ENCODE measurements around the gene DNAJB6.

The DNAJB6 gene

DNA sequence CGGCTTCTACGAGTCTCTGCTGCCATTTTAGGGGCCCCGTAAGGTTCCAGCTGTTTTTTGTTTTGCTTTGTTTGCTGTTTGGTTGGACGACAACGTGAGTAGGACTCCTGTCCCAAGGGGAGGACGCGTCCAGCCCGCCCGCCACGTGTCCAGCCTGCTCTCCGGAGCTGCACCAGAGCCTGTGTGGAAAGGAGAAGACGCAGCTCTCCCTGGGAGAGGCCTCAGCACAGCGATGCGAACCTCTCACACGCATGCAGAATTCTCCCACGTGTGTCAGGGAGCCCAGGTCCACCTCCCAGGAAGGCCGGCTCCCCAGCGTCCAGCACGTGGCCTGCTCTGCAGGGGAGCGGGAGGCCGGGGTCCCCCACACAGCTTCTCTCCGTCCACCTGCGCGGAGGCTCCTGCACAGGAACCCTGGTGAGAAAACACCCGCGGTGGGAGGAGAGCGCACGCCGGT, 36.4 kb upstream of the DNAJB6 start:
- DNase-seq (ENCODE audit: low read depth): no peak
- no peak for TF ChIP-seq CTCF (IDR thresholded peaks at IDR 0.05; ENCODE audit: low read depth, low read length)
- no peak for TF ChIP-seq POLR2A (IDR thresholded peaks at IDR 0.05; ENCODE audit: extremely low read depth, insufficient read length)
- TF ChIP-seq MYC (IDR thresholded peaks at IDR 0.05; ENCODE audit: low read depth, low read length): no peak
- TF ChIP-seq, protein P1, sequence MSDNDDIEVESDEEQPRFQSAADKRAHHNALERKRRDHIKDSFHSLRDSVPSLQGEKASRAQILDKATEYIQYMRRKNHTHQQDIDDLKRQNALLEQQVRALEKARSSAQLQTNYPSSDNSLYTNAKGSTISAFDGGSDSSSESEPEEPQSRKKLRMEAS (IDR thresholded peaks at IDR 0.05; ENCODE audit: low read depth, low read length): no peak
- H3K4me3 ChIP-seq (ENCODE audit: low read depth, low read length): no peak overlapping the region

DNA sequence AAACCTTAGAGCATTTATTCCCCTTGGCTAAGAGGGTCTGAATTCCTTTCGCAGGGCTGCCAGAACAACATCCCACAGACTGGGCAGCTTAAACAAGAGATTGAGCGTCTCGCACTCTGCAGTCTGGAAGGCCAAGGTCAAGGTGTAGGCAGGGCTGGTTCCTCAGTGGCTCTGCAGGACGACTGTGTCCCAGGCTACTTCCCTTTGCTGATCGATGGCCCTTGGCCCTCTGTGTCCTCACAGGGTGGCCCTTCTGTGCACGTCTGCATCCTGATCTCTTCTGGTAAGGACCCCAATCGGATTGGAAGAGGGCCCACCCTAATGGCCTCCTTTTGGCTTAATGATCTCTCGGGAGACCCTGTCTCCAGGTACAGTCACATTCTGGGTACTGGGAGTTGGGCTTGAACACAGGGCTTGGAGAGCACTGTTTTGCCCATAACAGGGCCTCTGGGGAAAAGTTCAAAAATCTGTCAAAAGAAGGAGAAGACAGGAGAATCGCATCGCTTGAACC, 35.1 kb upstream of the DNAJB6 start:
- TF ChIP-seq, protein P1 (IDR thresholded peaks at IDR 0.05; ENCODE audit: low read depth, low read length): no peak
- no peak for TF ChIP-seq MYC (IDR thresholded peaks at IDR 0.05; ENCODE audit: low read depth, low read length)
- TF ChIP-seq CTCF (IDR thresholded peaks at IDR 0.05; ENCODE audit: low read depth, low read length): no peak
- no peak for TF ChIP-seq POLR2A (IDR thresholded peaks at IDR 0.05; ENCODE audit: extremely low read depth, insufficient read length)
- DNase-seq (ENCODE audit: low read depth): peak; percentile 60
- peak overlapping the region; percentile 22 for H3K4me3 ChIP-seq (ENCODE audit: low read depth, low read length)

GRCh38 chr7:157306846-157307838, 29.7 kb upstream of the DNAJB6 start:
- no peak for DNase-seq (ENCODE audit: low read depth)
- H3K4me3 ChIP-seq (ENCODE audit: low read depth, low read length): no peak overlapping the region
- TF ChIP-seq, protein P1 (IDR thresholded peaks at IDR 0.05; ENCODE audit: low read depth, low read length): no peak
- no peak for TF ChIP-seq MYC (IDR thresholded peaks at IDR 0.05; ENCODE audit: low read depth, low read length)
- TF ChIP-seq CTCF (IDR thresholded peaks at IDR 0.05; ENCODE audit: low read depth, low read length): no peak
- no peak for TF ChIP-seq POLR2A (IDR thresholded peaks at IDR 0.05; ENCODE audit: extremely low read depth, insufficient read length)

DNA sequence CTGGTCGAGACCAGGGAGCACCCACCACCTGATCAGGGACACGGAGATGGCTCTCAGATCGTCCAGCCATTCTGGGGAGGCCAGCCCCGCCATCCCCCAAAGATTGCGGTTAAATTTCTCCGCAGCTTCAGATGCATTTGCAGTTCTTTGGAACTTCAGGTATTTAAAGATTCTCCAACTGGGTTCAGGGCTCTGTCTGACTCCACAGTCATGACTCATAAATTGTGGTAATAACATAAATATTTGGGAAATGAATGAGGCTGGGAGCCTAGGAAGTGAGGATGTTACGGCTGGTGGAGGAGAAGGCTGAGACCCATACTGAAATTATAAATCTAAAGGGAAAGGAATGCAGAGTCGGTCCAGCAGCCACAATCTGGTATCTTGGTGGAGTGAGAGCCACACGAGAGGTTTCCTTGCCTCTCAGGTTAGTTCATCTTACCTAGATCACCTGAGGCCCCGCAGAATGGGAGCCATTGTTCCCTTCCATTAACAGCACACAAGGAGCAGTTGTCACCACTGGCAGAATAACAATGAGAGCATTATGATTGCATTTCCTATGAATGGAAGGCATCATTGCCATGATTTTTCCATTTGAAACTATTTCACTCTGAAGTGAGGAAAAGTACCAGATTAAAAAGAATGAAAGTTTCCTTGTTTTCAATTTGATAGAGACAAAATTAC, 26.7 kb upstream of the DNAJB6 start:
- TF ChIP-seq MYC (IDR thresholded peaks at IDR 0.05; ENCODE audit: low read depth, low read length) (no peak), POLR2A (IDR thresholded peaks at IDR 0.05; ENCODE audit: extremely low read depth, insufficient read length) (no peak), CTCF (IDR thresholded peaks at IDR 0.05; ENCODE audit: low read depth, low read length) (no peak)
- TF ChIP-seq, protein P1 (IDR thresholded peaks at IDR 0.05; ENCODE audit: low read depth, low read length): no peak
- no peak overlapping the region for H3K4me3 ChIP-seq (ENCODE audit: low read depth, low read length)
- DNase-seq (ENCODE audit: low read depth): no peak

GRCh38 chr7:157310676-157311185, 26.1 kb upstream of the DNAJB6 start:
- TF ChIP-seq MYC (IDR thresholded peaks at IDR 0.05; ENCODE audit: low read depth, low read length): no peak
- TF ChIP-seq, protein P1 (IDR thresholded peaks at IDR 0.05; ENCODE audit: low read depth, low read length): no peak
- no peak for TF ChIP-seq POLR2A (IDR thresholded peaks at IDR 0.05; ENCODE audit: extremely low read depth, insufficient read length)
- TF ChIP-seq CTCF (IDR thresholded peaks at IDR 0.05; ENCODE audit: low read depth, low read length): no peak
- DNase-seq (ENCODE audit: low read depth): no peak
- H3K4me3 ChIP-seq (ENCODE audit: low read depth, low read length): no peak overlapping the region
